Psoas muscle (tissue), 8 donors: ENCODE measurements around the gene FAM149A. TPM values are rescaled to one million over a fixed set of nuclear protein-coding genes. Genes with fewer than 3 reads are reported as not detected.

Source experiments
- ATAC-seq, 4 donors: fragments of 200-7000 bp; cut with Tn5 transposase; one replicate each; pipeline ENCODE4 v1.9.1; 2020; ENCODE audit warnings: moderate library complexity in 3 of 4, mild to moderate bottlenecking in 2 of 4
- DNase-seq, 2 donors: peaks; one replicate each; pipeline ENCODE4 v3.0.0-alpha.2; 2020
- H3K27ac ChIP-seq: fragments of 200-600 bp; one replicate; pipeline ENCODE4 v1.8.0; 2022
- H3K27me3 ChIP-seq, 3 donors: fragments of 200-600 bp in 1 of 3; one replicate each; pipeline versions ENCODE4 v1.6.1 to v1.8.0; 2013 to 2022; ENCODE audit warnings: low read length in 2 of 3, mild to moderate bottlenecking in 2 of 3, moderate library complexity in 1 of 3; ENCODE audit not compliant: insufficient read depth in 3 of 3
- H3K36me3 ChIP-seq, 2 donors: fragments of 200-600 bp in 1 of 2; one replicate each; pipeline versions ENCODE4 v1.6.1 to v1.8.0; 2013 to 2022; ENCODE audit warnings: low read depth in 1 of 2, mild to moderate bottlenecking in 1 of 2, moderate library complexity in 1 of 2; ENCODE audit not compliant: insufficient read depth in 1 of 2
- H3K4me1 ChIP-seq: fragments of 200-600 bp; one replicate; pipeline ENCODE4 v1.8.0; 2022
- H3K4me3 ChIP-seq: fragments of 200-600 bp; one replicate; pipeline ENCODE4 v1.8.0; 2022; ENCODE audit warnings: mild to moderate bottlenecking
- H3K9me3 ChIP-seq: fragments of 200-600 bp; one replicate; pipeline ENCODE4 v1.8.0; 2022
- WGBS, 3 donors: extraction: QIAGEN DNeasy Blood & Tissue Kit; methylation state at CpG; one replicate each; pipeline versions ENCODE4 v1.1.6 to v1.1.7; 2013; 5-methylcytosine and 5-hydroxymethylcytosine counted together
- intact Hi-C, 2 donors: fragments of 100-400 bp; cut with DNase I; formaldehyde crosslinking; loops; one replicate each; pipeline versions ENCODE4 v1.11.0 to v1.14.2; 2022
- polyA plus RNA-seq, 3 donors: library from polyadenylated mRNA; stranded (reverse); fragments of 200-250 nt; gene quantifications; one replicate each; pipeline ENCODE4 v1.2.3, GENCODE V29; 2013
- total RNA-seq, 4 donors: library from RNA; stranded (reverse); fragmentation: NEBNext Ultra II Directional in 2 of 4; extraction: Animal tissue kit (Norgen Biotek cat#: 25700) in 2 of 4; gene quantifications; one replicate each; pipeline versions ENCODE4 v1.2.1 to v1.2.4, GENCODE V29; 2021 to 2023
- TF ChIP-seq, protein P1 (sequence below): fragments of 200-600 bp; IDR thresholded peaks from one replicate; pipeline ENCODE4 v1.8.0; 2022; ENCODE audit warnings: antibody characterized with exemption
- donor health status: healthy with polysubstance abuse.
- donor health status: DM: no; HTN: no; CAD: no; lungs with moderate emphysema.
- donor health status: Bipolar disorder and iron deficiency.
- donor health status: healthy.
- donor health status: DM: yes; HTN: yes; CAD: no.
- donor health status: DM: no; HTN: no; CAD: no.
- donor health status: DM: no; HTN: no; CAD: no.
- donor health status: DM: yes; HTN: yes; CAD: no.

Gene FAM149A
- total and polyA plus RNA-seq, 7 donors = 1.0 to 9.0 (median 5.8) TPM

DNA sequence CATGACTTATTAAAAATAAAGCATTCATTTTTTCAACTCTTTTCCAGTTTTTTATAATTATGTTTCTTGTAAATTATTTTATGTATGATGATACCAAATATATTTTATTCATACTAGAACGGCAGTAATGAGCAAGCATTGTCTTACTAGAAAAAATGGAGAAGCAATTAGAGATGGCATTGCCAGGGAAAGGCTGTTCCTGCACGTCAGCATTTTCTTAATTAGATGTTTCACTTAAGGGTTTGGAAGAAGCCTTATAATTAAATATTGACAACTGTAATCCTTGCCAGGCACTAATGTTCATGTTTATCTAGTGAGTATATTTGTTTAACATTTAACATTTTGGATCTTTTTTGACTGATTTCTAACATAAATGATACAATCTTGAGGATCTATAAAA lies 16.6 kb downstream of the FAM149A start:
- WGBS, 3 donors = 76 to 79% (median 77%) methylated on average over 2 of the region's 2 CpGs
- Histone ChIP-seq H3K9me3 (no peaks in the 10 kb centered on the region), H3K27ac (no peak overlapping the region), H3K4me3 (no peak overlapping the region), H3K36me3 (no peaks in the 10 kb centered on the region), H3K27me3 (peaks cover 0 to 17% (median 2%) of the 10 kb centered on the region in 3 donors), H3K4me1 (no peaks in the 10 kb centered on the region)
- no peak for ATAC-seq
- TF ChIP-seq, protein P1, sequence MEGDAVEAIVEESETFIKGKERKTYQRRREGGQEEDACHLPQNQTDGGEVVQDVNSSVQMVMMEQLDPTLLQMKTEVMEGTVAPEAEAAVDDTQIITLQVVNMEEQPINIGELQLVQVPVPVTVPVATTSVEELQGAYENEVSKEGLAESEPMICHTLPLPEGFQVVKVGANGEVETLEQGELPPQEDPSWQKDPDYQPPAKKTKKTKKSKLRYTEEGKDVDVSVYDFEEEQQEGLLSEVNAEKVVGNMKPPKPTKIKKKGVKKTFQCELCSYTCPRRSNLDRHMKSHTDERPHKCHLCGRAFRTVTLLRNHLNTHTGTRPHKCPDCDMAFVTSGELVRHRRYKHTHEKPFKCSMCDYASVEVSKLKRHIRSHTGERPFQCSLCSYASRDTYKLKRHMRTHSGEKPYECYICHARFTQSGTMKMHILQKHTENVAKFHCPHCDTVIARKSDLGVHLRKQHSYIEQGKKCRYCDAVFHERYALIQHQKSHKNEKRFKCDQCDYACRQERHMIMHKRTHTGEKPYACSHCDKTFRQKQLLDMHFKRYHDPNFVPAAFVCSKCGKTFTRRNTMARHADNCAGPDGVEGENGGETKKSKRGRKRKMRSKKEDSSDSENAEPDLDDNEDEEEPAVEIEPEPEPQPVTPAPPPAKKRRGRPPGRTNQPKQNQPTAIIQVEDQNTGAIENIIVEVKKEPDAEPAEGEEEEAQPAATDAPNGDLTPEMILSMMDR = no peak
- no peak for DNase-seq
- intact Hi-C loops = no loop called here

DNA sequence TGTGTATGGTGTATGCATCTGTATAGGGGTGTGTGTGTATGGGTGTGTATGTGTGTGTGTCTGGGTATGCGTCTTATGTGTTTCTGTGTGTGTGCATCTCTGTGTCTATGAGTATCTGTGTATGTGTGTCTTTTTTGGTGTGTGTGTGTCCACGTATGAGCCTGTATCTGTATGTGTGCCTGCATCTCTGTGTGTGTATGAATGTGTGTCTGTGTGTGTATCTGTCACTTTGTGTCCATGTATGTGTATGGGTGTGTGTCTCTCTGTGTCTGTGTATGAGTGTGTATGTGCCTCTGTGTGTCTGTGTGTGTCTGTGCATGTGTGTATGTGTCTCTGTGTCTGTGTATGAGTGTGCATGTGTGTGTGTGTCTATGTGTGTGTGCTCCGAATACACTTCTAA lies 24.3 kb downstream of the FAM149A start:
- intact Hi-C loops = no loop called here
- no peak for ATAC-seq
- TF ChIP-seq, protein P1 = no peak
- Histone ChIP-seq H3K4me1 (no peaks in the 10 kb centered on the region), H3K27ac (no peak overlapping the region), H3K27me3 (peaks cover 0 to 4% (median 0%) of the 10 kb centered on the region in 3 donors), H3K36me3 (no peaks in the 10 kb centered on the region), H3K4me3 (no peak overlapping the region), H3K9me3 (no peaks in the 10 kb centered on the region)
- no peak for DNase-seq
- 92 to 95% (median 94%) methylated on average over 3 of the region's 3 CpGs for WGBS, 3 donors

DNA sequence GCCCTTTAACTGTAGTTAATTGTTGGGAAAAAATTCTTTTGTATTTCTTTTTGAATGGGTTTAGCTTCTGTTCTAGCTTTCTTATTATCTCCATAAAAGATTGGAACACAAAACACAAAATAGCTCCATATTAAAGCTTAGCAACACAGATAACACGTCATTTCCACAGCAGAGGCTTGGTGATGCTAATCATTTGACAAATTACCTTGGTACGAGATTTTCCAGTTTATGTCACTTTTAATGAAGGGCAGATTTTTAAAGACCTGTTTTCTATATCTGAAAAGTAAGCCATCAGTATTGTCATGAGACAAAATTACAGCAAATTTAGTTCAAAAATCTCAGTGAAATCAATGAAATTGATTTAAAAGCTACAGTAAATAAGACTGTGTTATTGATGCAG lies 27.4 kb downstream of the FAM149A start:
- H3K27me3 ChIP-seq = peaks cover 0 to 4% (median 0%) of the 10 kb centered on the region in 3 donors
- H3K4me3 ChIP-seq = no peak overlapping the region
- TF ChIP-seq, protein P1 = no peak
- H3K4me1 ChIP-seq = no peaks in the 10 kb centered on the region
- DNase-seq (no peak), ATAC-seq (no peak)
- H3K36me3 ChIP-seq = no peaks in the 10 kb centered on the region
- H3K9me3 ChIP-seq = no peaks in the 10 kb centered on the region
- no peak overlapping the region for H3K27ac ChIP-seq
- WGBS, 3 donors = 80 to 89% (median 88%) methylated on average over 2 of the region's 2 CpGs
- intact Hi-C loops = no loop called here

DNA sequence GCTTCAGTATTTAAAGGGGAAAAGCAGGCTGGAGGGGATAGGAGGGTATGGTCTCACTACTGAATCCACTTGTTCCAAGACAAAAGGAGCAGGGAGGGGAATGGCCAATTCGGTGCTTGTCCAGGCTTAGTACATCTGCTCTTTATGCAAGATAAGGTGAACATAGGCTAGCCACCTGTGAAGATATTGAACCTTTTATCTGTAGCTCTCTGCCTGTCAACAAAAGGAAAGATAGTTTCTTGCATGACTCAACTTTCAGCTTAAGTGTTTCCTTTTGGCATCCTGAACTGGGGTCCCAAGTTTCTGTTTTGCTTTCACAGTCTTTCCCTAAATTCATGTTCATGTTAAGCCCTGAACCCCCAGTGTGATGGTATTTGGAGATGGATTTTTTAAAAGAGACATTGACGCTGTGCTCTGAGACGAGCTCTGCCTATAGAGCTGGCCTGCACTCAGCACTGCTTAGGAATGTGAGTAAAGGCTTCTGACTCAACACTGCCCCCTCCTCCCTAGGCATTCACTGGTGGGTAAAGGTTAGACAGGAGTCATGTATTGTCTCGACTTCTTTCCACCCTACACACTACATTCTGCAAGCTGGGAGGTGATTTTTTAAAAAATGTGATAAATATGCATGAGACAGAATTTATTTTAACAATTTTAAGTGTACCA lies 28.2 kb downstream of the FAM149A start:
- intact Hi-C loops = no loop called here
- TF ChIP-seq, protein P1 = no peak
- H3K27ac ChIP-seq = no peak overlapping the region
- DNase-seq = no peak
- peaks cover 0 to 4% (median 0%) of the 10 kb centered on the region in 3 donors for H3K27me3 ChIP-seq
- no peaks in the 10 kb centered on the region for H3K4me1 ChIP-seq
- no peak overlapping the region for H3K4me3 ChIP-seq
- ATAC-seq = no peak
- no peaks in the 10 kb centered on the region for H3K9me3 ChIP-seq
- WGBS, 3 donors = 31 to 46% (median 32%) methylated on average over 4 of the region's 4 CpGs
- H3K36me3 ChIP-seq = no peaks in the 10 kb centered on the region

DNA sequence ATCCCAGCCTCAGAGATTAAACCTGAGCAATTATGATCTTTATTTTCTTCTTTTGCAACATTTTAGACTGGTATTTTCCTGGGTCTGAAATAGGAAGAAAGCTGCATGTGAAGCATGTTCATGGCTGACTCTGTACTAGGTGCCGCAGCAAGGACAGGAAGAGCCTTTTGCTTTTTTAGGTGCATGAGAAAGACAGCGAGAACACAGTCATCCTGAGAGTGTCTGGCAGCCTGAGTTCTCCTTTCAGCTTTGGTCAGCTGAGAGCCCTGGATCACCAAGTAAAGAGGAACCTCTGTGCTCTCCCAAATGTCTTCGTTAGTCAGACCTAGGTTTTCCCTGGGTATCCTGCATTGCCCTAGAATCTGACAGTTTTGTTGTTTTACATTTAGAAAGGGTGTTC lies 29.8 kb downstream of the FAM149A start:
- no peak overlapping the region for H3K4me3 ChIP-seq
- DNase-seq = no peak
- H3K27me3 ChIP-seq = no peaks in the 10 kb centered on the region
- WGBS, 3 donors = 85 to 95% (median 90%) methylated on average over 3 of the region's 3 CpGs
- intact Hi-C loops = no loop called here
- no peak for ATAC-seq
- H3K9me3 ChIP-seq = no peaks in the 10 kb centered on the region
- H3K4me1 ChIP-seq = no peaks in the 10 kb centered on the region
- TF ChIP-seq, protein P1 = no peak
- no peaks in the 10 kb centered on the region for H3K36me3 ChIP-seq
- no peak overlapping the region for H3K27ac ChIP-seq
